ENCODE results near the gene SASS6. TPM values are rescaled to one million over a fixed set of nuclear protein-coding genes. Genes with fewer than 3 reads are reported as not detected.
A peak's percentile ranks its signal among the peaks of the same experiment; 100 is the strongest.
"Not testable (repeated sequence)": the region's sequence is repeated elsewhere in the genome, so short reads cannot be mapped to it uniquely, and the experiment has no call there.

The SASS6 gene
- total RNA-seq, 6 experiments from 2014 or later, result 2.8 to 4.8 (median 4.2) TPM

GRCh38 chr1:100061681-100062080 is 71.0 kb downstream of the SASS6 start:
- no peak overlapping the region for H3K27ac Mint-ChIP-seq
- no peaks in the 10 kb centered on the region for H3K27me3 Mint-ChIP-seq (ENCODE audit: insufficient read depth)
- TF ChIP-seq, protein P1, sequence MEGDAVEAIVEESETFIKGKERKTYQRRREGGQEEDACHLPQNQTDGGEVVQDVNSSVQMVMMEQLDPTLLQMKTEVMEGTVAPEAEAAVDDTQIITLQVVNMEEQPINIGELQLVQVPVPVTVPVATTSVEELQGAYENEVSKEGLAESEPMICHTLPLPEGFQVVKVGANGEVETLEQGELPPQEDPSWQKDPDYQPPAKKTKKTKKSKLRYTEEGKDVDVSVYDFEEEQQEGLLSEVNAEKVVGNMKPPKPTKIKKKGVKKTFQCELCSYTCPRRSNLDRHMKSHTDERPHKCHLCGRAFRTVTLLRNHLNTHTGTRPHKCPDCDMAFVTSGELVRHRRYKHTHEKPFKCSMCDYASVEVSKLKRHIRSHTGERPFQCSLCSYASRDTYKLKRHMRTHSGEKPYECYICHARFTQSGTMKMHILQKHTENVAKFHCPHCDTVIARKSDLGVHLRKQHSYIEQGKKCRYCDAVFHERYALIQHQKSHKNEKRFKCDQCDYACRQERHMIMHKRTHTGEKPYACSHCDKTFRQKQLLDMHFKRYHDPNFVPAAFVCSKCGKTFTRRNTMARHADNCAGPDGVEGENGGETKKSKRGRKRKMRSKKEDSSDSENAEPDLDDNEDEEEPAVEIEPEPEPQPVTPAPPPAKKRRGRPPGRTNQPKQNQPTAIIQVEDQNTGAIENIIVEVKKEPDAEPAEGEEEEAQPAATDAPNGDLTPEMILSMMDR (IDR thresholded peaks at IDR 0.05), result no peak
- DNase-seq, result no peak
- no peaks in the 10 kb centered on the region for H3K9me3 Mint-ChIP-seq
- peaks cover 13% of the 10 kb centered on the region for H3K36me3 Mint-ChIP-seq (ENCODE audit: low read depth)
- H3K4me3 Mint-ChIP-seq, result no peak overlapping the region
- no peaks in the 10 kb centered on the region for H3K4me1 Mint-ChIP-seq (ENCODE audit: low read depth)

DNA sequence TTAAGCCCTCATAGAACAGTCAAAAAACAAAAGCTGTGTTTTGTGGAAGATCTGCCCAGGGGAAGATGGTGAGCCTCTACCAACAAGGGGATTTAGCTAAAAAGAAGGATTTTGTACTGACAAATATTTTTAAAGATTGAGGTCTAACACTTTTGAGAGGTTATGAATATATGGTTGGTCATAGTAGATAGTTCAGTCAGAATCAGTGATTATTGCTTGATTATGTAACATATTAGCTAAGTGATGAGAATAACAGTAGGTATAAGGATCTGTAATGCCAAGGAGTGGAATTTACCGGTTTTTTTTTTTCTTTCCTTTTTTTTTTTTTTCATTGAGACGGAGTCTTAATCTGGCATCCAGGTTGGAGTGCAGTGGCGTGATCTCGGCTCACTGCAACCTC is 79.0 kb downstream of the SASS6 start:
- H3K4me1 Mint-ChIP-seq (ENCODE audit: low read depth), result peaks cover 26% of the 10 kb centered on the region
- no peak overlapping the region for H3K4me3 Mint-ChIP-seq
- H3K27ac Mint-ChIP-seq, result no peak overlapping the region
- no peaks in the 10 kb centered on the region for H3K9me3 Mint-ChIP-seq
- peaks cover 5% of the 10 kb centered on the region; the same call in 1 of the 2 replicates for H3K36me3 Mint-ChIP-seq (ENCODE audit: low read depth)
- no peak for DNase-seq
- H3K27me3 Mint-ChIP-seq (ENCODE audit: insufficient read depth), result no peaks in the 10 kb centered on the region
- TF ChIP-seq, protein P1 (IDR thresholded peaks at IDR 0.05), result no peak

GRCh38 chr1:100053119-100053518 is 79.6 kb downstream of the SASS6 start:
- DNase-seq, result no peak
- H3K9me3 Mint-ChIP-seq, result no peaks in the 10 kb centered on the region
- no peak overlapping the region for H3K4me3 Mint-ChIP-seq
- TF ChIP-seq, protein P1 (IDR thresholded peaks at IDR 0.05), result no peak
- peaks cover 32% of the 10 kb centered on the region for H3K4me1 Mint-ChIP-seq (ENCODE audit: low read depth)
- H3K27ac Mint-ChIP-seq, result no peak overlapping the region
- peaks cover 5% of the 10 kb centered on the region; the same call in 1 of the 2 replicates for H3K36me3 Mint-ChIP-seq (ENCODE audit: low read depth)
- no peaks in the 10 kb centered on the region for H3K27me3 Mint-ChIP-seq (ENCODE audit: insufficient read depth)

GRCh38 chr1:100051893-100052292 is 80.8 kb downstream of the SASS6 start:
- Mint-ChIP-seq H3K4me3 (no peak overlapping the region), H3K9me3 (no peaks in the 10 kb centered on the region), H3K27ac (no peak overlapping the region), H3K4me1 (ENCODE audit: low read depth) (peaks cover 36% of the 10 kb centered on the region), H3K36me3 (ENCODE audit: low read depth) (peaks cover 5% of the 10 kb centered on the region; the same call in 1 of the 2 replicates), H3K27me3 (ENCODE audit: insufficient read depth) (no peaks in the 10 kb centered on the region)
- no peak for DNase-seq
- TF ChIP-seq, protein P1 (IDR thresholded peaks at IDR 0.05), result no peak

DNA sequence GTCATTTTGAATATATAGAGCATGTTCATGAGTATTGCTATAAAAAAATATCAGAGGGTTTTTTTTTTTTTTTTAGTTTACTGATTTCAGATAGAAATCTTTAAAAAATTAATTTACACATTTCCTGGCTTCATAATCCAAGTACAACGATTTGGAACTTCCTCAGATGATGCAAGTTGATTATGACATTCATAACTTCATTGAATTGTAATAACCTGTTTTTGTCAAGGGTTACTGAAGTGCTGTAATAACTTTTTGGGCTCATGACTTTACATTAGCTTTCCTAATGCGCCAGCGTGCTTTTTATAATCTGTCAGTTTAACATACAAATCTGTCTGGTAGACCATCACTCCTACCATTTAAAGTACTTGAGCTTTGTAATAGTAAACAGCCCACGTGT is 81.3 kb downstream of the SASS6 start:
- Mint-ChIP-seq H3K27me3 (ENCODE audit: insufficient read depth) (no peaks in the 10 kb centered on the region), H3K27ac (no peak overlapping the region), H3K36me3 (ENCODE audit: low read depth) (peaks cover 5% of the 10 kb centered on the region; the same call in 1 of the 2 replicates), H3K4me1 (ENCODE audit: low read depth) (peaks cover 41% of the 10 kb centered on the region), H3K4me3 (no peak overlapping the region), H3K9me3 (no peaks in the 10 kb centered on the region)
- no peak for DNase-seq
- TF ChIP-seq, protein P1 (IDR thresholded peaks at IDR 0.05), result no peak

GRCh38 chr1:100050139-100050538 is 82.6 kb downstream of the SASS6 start:
- peaks cover under 1% of the 10 kb centered on the region; the same call in 1 of the 2 replicates for H3K9me3 Mint-ChIP-seq
- H3K4me3 Mint-ChIP-seq, result no peak overlapping the region
- H3K27ac Mint-ChIP-seq, result peak overlapping the region; percentile 52; the same call in 1 of the 2 replicates
- peaks cover 41% of the 10 kb centered on the region for H3K4me1 Mint-ChIP-seq (ENCODE audit: low read depth)
- H3K36me3 Mint-ChIP-seq (ENCODE audit: low read depth), result peaks cover 7% of the 10 kb centered on the region
- DNase-seq, result no peak
- TF ChIP-seq, protein P1 (IDR thresholded peaks at IDR 0.05), result no peak
- no peaks in the 10 kb centered on the region for H3K27me3 Mint-ChIP-seq (ENCODE audit: insufficient read depth)

GRCh38 chr1:100047235-100047708 is 85.5 kb downstream of the SASS6 start:
- not testable (repeated sequence) for H3K4me3 Mint-ChIP-seq, H3K27ac Mint-ChIP-seq

More at GRCh38 chr1:100047235-100047708, 85.5 kb downstream of the SASS6 start:
- not testable (repeated sequence) for DNase-seq; H3K27me3 Mint-ChIP-seq (ENCODE audit: insufficient read depth); H3K9me3 Mint-ChIP-seq
- H3K36me3 Mint-ChIP-seq (ENCODE audit: low read depth), result peaks cover 25% of the 10 kb centered on the region
- H3K4me1 Mint-ChIP-seq (ENCODE audit: low read depth), result peaks cover 35% of the 10 kb centered on the region
